WTC11 (cell line): ENCODE data around the gene DNAJC2. TPM values are rescaled to one million over a fixed set of nuclear protein-coding genes. Genes with fewer than 3 reads are reported as not detected.

ENCODE experiments used
- ATAC-seq: fragments of 200-7000 bp; cut with Tn5 transposase; 2 replicates; pipeline ENCODE4 v1.10.0; 2021; ENCODE audit warnings: mild to moderate bottlenecking, moderate library complexity
- CTCF ChIA-PET: fragments of 300-600 bp; sonication (Branson Sonifier 250); formaldehyde crosslinking; loops from one replicate; lab custom pipeline; 2021; ENCODE audit warnings: antibody characterized with exemption; lab: Charles Lee
- POLR2A ChIA-PET: fragments of 350-600 bp; sonication (Branson Sonifier 250); formaldehyde crosslinking; loops from one replicate; lab custom pipeline; 2021; ENCODE audit warnings: antibody characterized with exemption; lab: Charles Lee
- DNase-seq: peaks from one replicate; pipeline ENCODE4 v3.0.0; 2021; ENCODE audit warnings: low spot score
- H3K27ac Mint-ChIP-seq: 2 replicates; pipeline ENCODE4 v1.8.0; 2021; ENCODE audit warnings: mixed read lengths
- H3K27me3 Mint-ChIP-seq: 2 replicates; pipeline ENCODE4 v1.8.0; 2021; ENCODE audit warnings: low read depth, mild to moderate bottlenecking, moderate library complexity, mixed read lengths
- H3K36me3 Mint-ChIP-seq: 2 replicates; pipeline ENCODE4 v1.8.0; 2021; ENCODE audit warnings: mixed read lengths
- H3K4me1 Mint-ChIP-seq: 2 replicates; pipeline ENCODE4 v1.8.0; 2022; ENCODE audit warnings: mixed read lengths
- H3K4me3 Mint-ChIP-seq: 2 replicates; pipeline ENCODE4 v1.8.0; 2021; ENCODE audit warnings: mild to moderate bottlenecking, moderate library complexity, mixed read lengths
- H3K9me3 Mint-ChIP-seq: 2 replicates; pipeline ENCODE4 v1.8.0; 2021; ENCODE audit warnings: mixed read lengths
- ATF1 ChIP-seq: sonication (generic); formaldehyde crosslinking; IDR thresholded peaks from 2 replicates; pipeline ENCODE4 v1.8.1; 2023; ENCODE audit warnings: mild to moderate bottlenecking, moderate library complexity, missing genetic modification reagents
- CBFB ChIP-seq: sonication (generic); formaldehyde crosslinking; IDR thresholded peaks from 2 replicates; pipeline ENCODE4 v1.8.1; 2022; ENCODE audit warnings: mild to moderate bottlenecking, low read depth, missing genetic modification reagents
- CREM ChIP-seq: sonication (generic); formaldehyde crosslinking; IDR thresholded peaks from 2 replicates; pipeline ENCODE4 v1.8.1; 2022; ENCODE audit warnings: mild to moderate bottlenecking, missing genetic modification reagents, moderate library complexity
- ELF4 ChIP-seq: sonication (generic); formaldehyde crosslinking; IDR thresholded peaks from 2 replicates; pipeline ENCODE4 v1.8.1; 2022; ENCODE audit warnings: low read depth, mild to moderate bottlenecking, moderate library complexity, missing genetic modification reagents
- ETV6 ChIP-seq: sonication (generic); formaldehyde crosslinking; IDR thresholded peaks from 2 replicates; pipeline ENCODE4 v1.8.1; 2022; ENCODE audit warnings: mild to moderate bottlenecking, missing genetic modification reagents
- FOXJ3 ChIP-seq: sonication (generic); formaldehyde crosslinking; IDR thresholded peaks from 2 replicates; pipeline ENCODE4 v1.9.0; 2021; ENCODE audit warnings: missing genetic modification reagents, mild to moderate bottlenecking, borderline replicate concordance
- GTF2I ChIP-seq: fragments of 250-450 bp; sonication (Bioruptor Pico); conservative IDR thresholded peaks from 2 replicates; pipeline ENCODE4 v1.4.0; 2021; ENCODE audit warnings: mild to moderate bottlenecking
- JAZF1 ChIP-seq: fragments of 250-450 bp; sonication (Bioruptor Pico); IDR thresholded peaks from 2 replicates; pipeline ENCODE4 v1.9.0; 2021; ENCODE audit warnings: moderate library complexity, mild to moderate bottlenecking, inconsistent platforms
- NR1H2 ChIP-seq: sonication (generic); formaldehyde crosslinking; IDR thresholded peaks from 2 replicates; pipeline ENCODE4 v1.9.0; 2021; ENCODE audit warnings: mild to moderate bottlenecking, moderate library complexity, missing genetic modification reagents
- PRRX2 ChIP-seq: fragments of 250-450 bp; sonication (Bioruptor Pico); IDR thresholded peaks from 2 replicates; pipeline ENCODE4 v1.8.0; 2021; ENCODE audit warnings: mild to moderate bottlenecking
- RORB ChIP-seq: fragments of 250-450 bp; sonication (Bioruptor Pico); IDR thresholded peaks from 2 replicates; pipeline ENCODE4 v1.9.0; 2021; ENCODE audit warnings: mild to moderate bottlenecking
- SMAD4 ChIP-seq: sonication (generic); formaldehyde crosslinking; IDR thresholded peaks from 2 replicates; pipeline ENCODE4 v1.8.0; 2022; ENCODE audit warnings: mild to moderate bottlenecking, missing genetic modification reagents
- SOX15 ChIP-seq: fragments of 250-450 bp; sonication (Bioruptor Pico); IDR thresholded peaks from 2 replicates; pipeline ENCODE4 v1.9.0; 2021; ENCODE audit warnings: mild to moderate bottlenecking
- TCF7 ChIP-seq: sonication (generic); formaldehyde crosslinking; IDR thresholded peaks from 2 replicates; pipeline ENCODE4 v1.8.0; 2022; ENCODE audit warnings: mild to moderate bottlenecking, low read depth, missing genetic modification reagents, moderate library complexity
- ZNF219 ChIP-seq: sonication (generic); formaldehyde crosslinking; IDR thresholded peaks from 2 replicates; pipeline ENCODE4 v1.8.0; 2023; ENCODE audit warnings: missing genetic modification reagents, mild to moderate bottlenecking, borderline replicate concordance
- total RNA-seq: library from RNA; stranded (reverse); gene quantifications from 3 replicates; pipeline ENCODE4 v1.2.3, GENCODE V29; 2021
- TF ChIP-seq, protein P1 (sequence below): sonication (generic); formaldehyde crosslinking; IDR thresholded peaks from 2 replicates; pipeline ENCODE4 v1.8.1; 2023; ENCODE audit warnings: mild to moderate bottlenecking, missing genetic modification reagents
- TF ChIP-seq, protein P2 (sequence below): sonication (generic); formaldehyde crosslinking; IDR thresholded peaks from 2 replicates; pipeline ENCODE4 v1.8.1; 2022; ENCODE audit warnings: low read depth, missing genetic modification reagents, borderline replicate concordance
- TF ChIP-seq, protein P3 (sequence below): sonication (generic); formaldehyde crosslinking; IDR thresholded peaks from 2 replicates; pipeline ENCODE4 v1.8.1; 2023; ENCODE audit warnings: mild to moderate bottlenecking, missing genetic modification reagents, moderate library complexity
- TF ChIP-seq, protein P4 (sequence below): sonication (generic); formaldehyde crosslinking; conservative IDR thresholded peaks from 2 replicates; pipeline ENCODE4 v1.8.1; 2022; ENCODE audit warnings: mild to moderate bottlenecking, missing genetic modification reagents
- TF ChIP-seq, protein P5 (sequence below): sonication (generic); formaldehyde crosslinking; IDR thresholded peaks from 2 replicates; pipeline ENCODE4 v1.8.1; 2022; ENCODE audit warnings: missing genetic modification reagents, borderline replicate concordance
- TF ChIP-seq, protein P6 (sequence below): fragments of 250-450 bp; sonication (Bioruptor Pico); IDR thresholded peaks from 2 replicates; pipeline ENCODE4 v2.1.2; 2022; ENCODE audit warnings: mild to moderate bottlenecking, moderate library complexity

DNAJC2 gene
- total RNA-seq, 1 experiment from 2014 or later: 39.7 TPM

DNA sequence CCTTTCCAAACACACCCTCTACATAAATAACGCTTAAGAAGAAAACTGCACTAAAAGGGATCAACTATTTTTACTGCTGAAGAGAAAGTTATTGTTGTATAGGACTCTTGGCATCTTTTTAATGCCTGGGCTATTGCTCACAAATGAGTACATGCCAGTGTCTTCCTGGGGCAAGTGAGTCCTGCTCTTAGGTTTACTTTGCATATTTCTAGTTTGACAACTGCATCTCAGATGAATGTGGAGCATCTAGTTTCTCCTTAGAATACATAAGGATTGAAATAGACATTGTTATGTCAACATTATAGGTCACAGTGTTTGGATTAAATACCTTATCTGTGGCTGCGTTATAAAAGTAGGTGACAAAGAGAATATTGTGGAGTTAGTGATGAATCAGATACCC lies 47.4 kb upstream of the DNAJC2 start (continued):
- no peak for TF ChIP-seq ATF1 (CRISPR knock-in tag)
- TF ChIP-seq SMAD4 (CRISPR knock-in tag): no peak
- TF ChIP-seq, all 79 proteins: peak for 0

DNA sequence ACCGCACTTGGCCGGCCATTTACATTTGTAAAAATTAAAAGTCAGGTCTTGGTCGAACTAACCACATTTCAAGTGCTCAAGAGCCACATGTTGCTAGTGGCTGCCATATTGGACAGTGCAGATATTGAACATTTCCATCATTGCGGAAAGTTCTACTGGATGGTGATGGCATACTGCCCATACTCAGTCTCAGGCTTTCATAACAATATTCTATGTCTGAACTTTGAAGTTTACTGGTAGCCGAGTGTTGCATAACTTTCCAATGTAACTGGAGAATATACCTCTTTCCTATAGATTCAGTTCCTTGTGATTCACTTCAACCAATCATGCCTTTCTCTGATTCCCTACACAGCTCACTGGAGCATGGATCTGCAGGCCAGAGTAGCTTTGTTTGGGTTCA lies 46.6 kb upstream of the DNAJC2 start:
- Mint-ChIP-seq H3K27ac (no peak overlapping the region), H3K4me1 (no peaks in the 10 kb centered on the region), H3K4me3 (no peak overlapping the region), H3K36me3 (no peaks in the 10 kb centered on the region), H3K9me3 (no peaks in the 10 kb centered on the region), H3K27me3 (no peaks in the 10 kb centered on the region)
- ChIA-PET CTCF (no interaction called here), POLR2A (no interaction called here)
- no peak for ATAC-seq
- TF ChIP-seq SOX15 (CRISPR knock-in tag): no peak
- no peak for TF ChIP-seq NR1H2
- no peak for TF ChIP-seq CBFB (CRISPR knock-in tag)
- no peak for TF ChIP-seq RORB (CRISPR knock-in tag)
- TF ChIP-seq, protein P1, sequence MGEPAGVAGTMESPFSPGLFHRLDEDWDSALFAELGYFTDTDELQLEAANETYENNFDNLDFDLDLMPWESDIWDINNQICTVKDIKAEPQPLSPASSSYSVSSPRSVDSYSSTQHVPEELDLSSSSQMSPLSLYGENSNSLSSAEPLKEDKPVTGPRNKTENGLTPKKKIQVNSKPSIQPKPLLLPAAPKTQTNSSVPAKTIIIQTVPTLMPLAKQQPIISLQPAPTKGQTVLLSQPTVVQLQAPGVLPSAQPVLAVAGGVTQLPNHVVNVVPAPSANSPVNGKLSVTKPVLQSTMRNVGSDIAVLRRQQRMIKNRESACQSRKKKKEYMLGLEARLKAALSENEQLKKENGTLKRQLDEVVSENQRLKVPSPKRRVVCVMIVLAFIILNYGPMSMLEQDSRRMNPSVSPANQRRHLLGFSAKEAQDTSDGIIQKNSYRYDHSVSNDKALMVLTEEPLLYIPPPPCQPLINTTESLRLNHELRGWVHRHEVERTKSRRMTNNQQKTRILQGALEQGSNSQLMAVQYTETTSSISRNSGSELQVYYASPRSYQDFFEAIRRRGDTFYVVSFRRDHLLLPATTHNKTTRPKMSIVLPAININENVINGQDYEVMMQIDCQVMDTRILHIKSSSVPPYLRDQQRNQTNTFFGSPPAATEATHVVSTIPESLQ: no peak
- TF ChIP-seq, protein P2, sequence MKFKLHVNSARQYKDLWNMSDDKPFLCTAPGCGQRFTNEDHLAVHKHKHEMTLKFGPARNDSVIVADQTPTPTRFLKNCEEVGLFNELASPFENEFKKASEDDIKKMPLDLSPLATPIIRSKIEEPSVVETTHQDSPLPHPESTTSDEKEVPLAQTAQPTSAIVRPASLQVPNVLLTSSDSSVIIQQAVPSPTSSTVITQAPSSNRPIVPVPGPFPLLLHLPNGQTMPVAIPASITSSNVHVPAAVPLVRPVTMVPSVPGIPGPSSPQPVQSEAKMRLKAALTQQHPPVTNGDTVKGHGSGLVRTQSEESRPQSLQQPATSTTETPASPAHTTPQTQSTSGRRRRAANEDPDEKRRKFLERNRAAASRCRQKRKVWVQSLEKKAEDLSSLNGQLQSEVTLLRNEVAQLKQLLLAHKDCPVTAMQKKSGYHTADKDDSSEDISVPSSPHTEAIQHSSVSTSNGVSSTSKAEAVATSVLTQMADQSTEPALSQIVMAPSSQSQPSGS (CRISPR knock-in tag): no peak
- TF ChIP-seq, protein P3, sequence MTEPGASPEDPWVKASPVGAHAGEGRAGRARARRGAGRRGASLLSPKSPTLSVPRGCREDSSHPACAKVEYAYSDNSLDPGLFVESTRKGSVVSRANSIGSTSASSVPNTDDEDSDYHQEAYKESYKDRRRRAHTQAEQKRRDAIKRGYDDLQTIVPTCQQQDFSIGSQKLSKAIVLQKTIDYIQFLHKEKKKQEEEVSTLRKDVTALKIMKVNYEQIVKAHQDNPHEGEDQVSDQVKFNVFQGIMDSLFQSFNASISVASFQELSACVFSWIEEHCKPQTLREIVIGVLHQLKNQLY (CRISPR knock-in tag): no peak
- TF ChIP-seq JAZF1 (CRISPR knock-in tag): no peak
- TF ChIP-seq ETV6 (CRISPR knock-in tag): no peak
- no peak for TF ChIP-seq FOXJ3 (CRISPR knock-in tag)
- no peak for TF ChIP-seq ELF4
- no peak for TF ChIP-seq GTF2I (CRISPR knock-in tag)
- TF ChIP-seq, protein P4, sequence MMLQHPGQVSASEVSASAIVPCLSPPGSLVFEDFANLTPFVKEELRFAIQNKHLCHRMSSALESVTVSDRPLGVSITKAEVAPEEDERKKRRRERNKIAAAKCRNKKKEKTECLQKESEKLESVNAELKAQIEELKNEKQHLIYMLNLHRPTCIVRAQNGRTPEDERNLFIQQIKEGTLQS (CRISPR knock-in tag): no peak
- DNase-seq: no peak

DNA sequence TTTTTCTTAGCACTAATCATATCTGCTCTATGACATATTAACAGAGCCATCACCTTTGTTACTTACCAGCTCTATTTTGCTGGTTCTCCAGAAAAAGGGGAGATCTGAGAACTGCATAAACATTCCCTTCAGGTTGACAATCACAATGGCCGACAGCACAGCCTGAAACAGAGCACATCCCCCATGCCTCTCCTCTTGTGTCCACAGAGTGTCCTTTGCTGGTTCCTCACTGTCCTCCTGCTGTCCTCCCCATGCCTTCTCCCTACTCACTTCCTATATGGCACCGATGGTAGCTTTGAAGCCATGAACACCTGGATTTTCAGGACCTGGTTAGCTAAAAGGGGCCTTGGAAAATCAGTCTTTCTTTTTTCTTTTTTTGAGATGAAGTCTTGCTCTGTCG lies 44.7 kb upstream of the DNAJC2 start:
- H3K9me3 Mint-ChIP-seq: no peaks in the 10 kb centered on the region
- H3K27ac Mint-ChIP-seq: no peak overlapping the region
- H3K36me3 Mint-ChIP-seq: no peaks in the 10 kb centered on the region
- ATAC-seq (no peak), DNase-seq (no peak)
- no peaks in the 10 kb centered on the region for H3K27me3 Mint-ChIP-seq
- no peaks in the 10 kb centered on the region for H3K4me1 Mint-ChIP-seq
- ChIA-PET CTCF (no interaction called here), POLR2A (no interaction called here)
- H3K4me3 Mint-ChIP-seq: no peak overlapping the region
- TF ChIP-seq PRRX2 (CRISPR knock-in tag): no peak
- TF ChIP-seq CBFB (CRISPR knock-in tag): no peak
- TF ChIP-seq SOX15 (CRISPR knock-in tag): no peak
- no peak for TF ChIP-seq CREM (CRISPR knock-in tag)
- TF ChIP-seq ZNF219 (CRISPR knock-in tag): no peak
- TF ChIP-seq, protein P5, sequence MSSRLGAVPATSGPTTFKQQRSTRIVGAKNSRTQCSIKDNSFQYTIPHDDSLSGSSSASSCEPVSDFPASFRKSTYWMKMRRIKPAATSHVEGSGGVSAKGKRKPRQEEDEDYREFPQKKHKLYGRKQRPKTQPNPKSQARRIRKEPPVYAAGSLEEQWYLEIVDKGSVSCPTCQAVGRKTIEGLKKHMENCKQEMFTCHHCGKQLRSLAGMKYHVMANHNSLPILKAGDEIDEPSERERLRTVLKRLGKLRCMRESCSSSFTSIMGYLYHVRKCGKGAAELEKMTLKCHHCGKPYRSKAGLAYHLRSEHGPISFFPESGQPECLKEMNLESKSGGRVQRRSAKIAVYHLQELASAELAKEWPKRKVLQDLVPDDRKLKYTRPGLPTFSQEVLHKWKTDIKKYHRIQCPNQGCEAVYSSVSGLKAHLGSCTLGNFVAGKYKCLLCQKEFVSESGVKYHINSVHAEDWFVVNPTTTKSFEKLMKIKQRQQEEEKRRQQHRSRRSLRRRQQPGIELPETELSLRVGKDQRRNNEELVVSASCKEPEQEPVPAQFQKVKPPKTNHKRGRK (CRISPR knock-in tag): no peak
- TF ChIP-seq TCF7 (CRISPR knock-in tag): no peak
- TF ChIP-seq, protein P6, sequence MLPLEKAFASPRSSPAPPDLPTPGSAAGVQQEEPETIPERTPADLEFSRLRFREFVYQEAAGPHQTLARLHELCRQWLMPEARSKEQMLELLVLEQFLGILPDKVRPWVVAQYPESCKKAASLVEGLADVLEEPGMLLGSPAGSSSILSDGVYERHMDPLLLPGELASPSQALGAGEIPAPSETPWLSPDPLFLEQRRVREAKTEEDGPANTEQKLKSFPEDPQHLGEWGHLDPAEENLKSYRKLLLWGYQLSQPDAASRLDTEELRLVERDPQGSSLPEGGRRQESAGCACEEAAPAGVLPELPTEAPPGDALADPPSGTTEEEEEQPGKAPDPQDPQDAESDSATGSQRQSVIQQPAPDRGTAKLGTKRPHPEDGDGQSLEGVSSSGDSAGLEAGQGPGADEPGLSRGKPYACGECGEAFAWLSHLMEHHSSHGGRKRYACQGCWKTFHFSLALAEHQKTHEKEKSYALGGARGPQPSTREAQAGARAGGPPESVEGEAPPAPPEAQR (CRISPR knock-in tag): no peak
- TF ChIP-seq JAZF1 (CRISPR knock-in tag): no peak
